DOHH2 (cell line): ENCODE data around the gene SPRTN.
A peak's percentile ranks its signal among the peaks of the same experiment; 100 is the strongest.

Experiments used
- H3F3A ChIP-seq: fragments of 200-600 bp; sonication (generic), shearing (Covaris generic); 2 replicates; pipeline ENCODE4 v1.6.0; 2016; ENCODE audit warnings: antibody characterized with exemption, mild to moderate bottlenecking; ENCODE audit not compliant: control insufficient read depth, insufficient read depth
- H3K27ac ChIP-seq: fragments of 200-600 bp; sonication (generic); 2 replicates; pipeline ENCODE4 v1.5.1; 2014; ENCODE audit warnings: low read depth, mild to moderate bottlenecking, low read length, moderate library complexity
- H3K27me3 ChIP-seq: fragments of 200-600 bp; sonication (generic); 2 replicates; pipeline ENCODE4 v1.6.1; 2014; ENCODE audit warnings: mild to moderate bottlenecking, low read length, mixed read lengths; ENCODE audit not compliant: control insufficient read depth
- H3K36me3 ChIP-seq: fragments of 200-600 bp; sonication (generic); 2 replicates; pipeline ENCODE4 v1.6.1; 2014; ENCODE audit warnings: mild to moderate bottlenecking, low read length, moderate library complexity, mixed read lengths; ENCODE audit not compliant: control insufficient read depth
- H3K4me1 ChIP-seq: fragments of 200-600 bp; sonication (generic); 2 replicates; pipeline ENCODE4 v1.6.1; 2014; ENCODE audit warnings: mild to moderate bottlenecking, low read length, mixed read lengths; ENCODE audit not compliant: control insufficient read depth
- H3K4me2 ChIP-seq: fragments of 200-600 bp; sonication (generic); 2 replicates; pipeline ENCODE4 v1.6.0; 2014; ENCODE audit warnings: mild to moderate bottlenecking, low read length, moderate library complexity
- H3K4me3 ChIP-seq: fragments of 200-600 bp; sonication (generic); 2 replicates; pipeline ENCODE4 v1.5.1; 2014; ENCODE audit warnings: mild to moderate bottlenecking, low read length, mixed read lengths
- H3K79me2 ChIP-seq: fragments of 200-600 bp; sonication (generic); 2 replicates; pipeline ENCODE4 v1.6.1; 2014; ENCODE audit warnings: mild to moderate bottlenecking, low read length, mixed read lengths; ENCODE audit not compliant: control insufficient read depth
- H3K9me2 ChIP-seq: fragments of 200-600 bp; sonication (generic); replicated peaks from 2 replicates; pipeline ENCODE4 v1.6.1; 2014; ENCODE audit warnings: mild to moderate bottlenecking, low read length, mixed read lengths; ENCODE audit not compliant: control insufficient read depth
- H3K9me3 ChIP-seq: fragments of 200-600 bp; sonication (generic); 2 replicates; pipeline ENCODE4 v1.6.1; 2014; ENCODE audit warnings: antibody characterized with exemption, low read length, mixed read lengths; ENCODE audit not compliant: control insufficient read depth, insufficient read depth
- H4K20me1 ChIP-seq: fragments of 200-600 bp; sonication (generic); 2 replicates; pipeline ENCODE4 v1.6.0; 2014; ENCODE audit warnings: low read depth, mild to moderate bottlenecking, antibody characterized with exemption, low read length, moderate library complexity; ENCODE audit not compliant: control insufficient read depth, insufficient read depth
- CTCF ChIP-seq: fragments of 200-600 bp; sonication (generic); IDR thresholded peaks from one replicate; pipeline ENCODE4 v1.5.1; 2014; ENCODE audit warnings: antibody characterized with exemption, mild to moderate bottlenecking, low read depth, low read length; ENCODE audit not compliant: poor library complexity, severe bottlenecking
- EZH2phosphoT487 ChIP-seq: fragments of 200-600 bp; sonication (generic); IDR thresholded peaks from 2 replicates; pipeline ENCODE4 v1.6.1; 2017; ENCODE audit warnings: borderline replicate concordance, mild to moderate bottlenecking, antibody characterized with exemption, low read length, moderate library complexity, mixed read lengths

SPRTN gene

GRCh38 chr1:231315887-231316286 is 22.2 kb upstream of the SPRTN start:
- Histone ChIP-seq H3K4me2 (no peak overlapping the region), H3K9me2 (no peaks in the 10 kb centered on the region), H3K4me1 (no peaks in the 10 kb centered on the region), H3F3A (no peaks in the 10 kb centered on the region), H3K4me3 (no peak overlapping the region), H4K20me1 (no peaks in the 10 kb centered on the region), H3K9me3 (no peaks in the 10 kb centered on the region), H3K79me2 (no peaks in the 10 kb centered on the region), H3K36me3 (no peaks in the 10 kb centered on the region), H3K27ac (no peak overlapping the region), H3K27me3 (no peaks in the 10 kb centered on the region)
- TF ChIP-seq CTCF (peak; percentile 90), EZH2phosphoT487 (no peak)

- no peak overlapping the region for H3K4me2 ChIP-seq
- H3K4me1 ChIP-seq = no peaks in the 10 kb centered on the region
- H3K9me2 ChIP-seq = no peaks in the 10 kb centered on the region
- TF ChIP-seq CTCF (no peak), EZH2phosphoT487 (no peak)
- H3F3A ChIP-seq = no peaks in the 10 kb centered on the region
- no peaks in the 10 kb centered on the region for H3K79me2 ChIP-seq
- no peaks in the 10 kb centered on the region for H3K27me3 ChIP-seq
- H3K36me3 ChIP-seq = no peaks in the 10 kb centered on the region
- no peak overlapping the region for H3K4me3 ChIP-seq
- no peak overlapping the region for H3K27ac ChIP-seq
- no peaks in the 10 kb centered on the region for H3K9me3 ChIP-seq
- H4K20me1 ChIP-seq = no peaks in the 10 kb centered on the region
Observed at GRCh38 chr1:231317306-231318014, 20.6 kb upstream of the SPRTN start.

- no peaks in the 10 kb centered on the region for H3K36me3 ChIP-seq
- H3K4me2 ChIP-seq = no peak overlapping the region
- H3K27ac ChIP-seq = no peak overlapping the region
- TF ChIP-seq CTCF = no peak
- TF ChIP-seq EZH2phosphoT487 = no peak
- no peaks in the 10 kb centered on the region for H3K79me2 ChIP-seq
- no peaks in the 10 kb centered on the region for H3K27me3 ChIP-seq
- H3K4me1 ChIP-seq = no peaks in the 10 kb centered on the region
- no peaks in the 10 kb centered on the region for H3F3A ChIP-seq
- H3K9me2 ChIP-seq = no peaks in the 10 kb centered on the region
- no peak overlapping the region for H3K4me3 ChIP-seq
- no peaks in the 10 kb centered on the region for H3K9me3 ChIP-seq
- H4K20me1 ChIP-seq = no peaks in the 10 kb centered on the region
Observed at GRCh38 chr1:231318015-231318355, 20.1 kb upstream of the SPRTN start.
